Muscle layer of duodenum (tissue), 2 donors: ENCODE measurements around the gene ZBTB38.

Experiments used
- H3K27ac ChIP-seq: one replicate; pipeline ENCODE4 v1.7.0; 2013; ENCODE audit warnings: mild to moderate bottlenecking, low read length
- H3K27me3 ChIP-seq: one replicate; pipeline ENCODE4 v1.7.0; 2013; ENCODE audit warnings: low read depth, mild to moderate bottlenecking, control low read depth, low read length
- H3K36me3 ChIP-seq, 2 donors: one replicate each; pipeline ENCODE4 v1.7.0; 2013; ENCODE audit warnings: low read length in 2 of 2, control low read depth in 1 of 2, mild to moderate bottlenecking in 1 of 2; ENCODE audit not compliant: insufficient read depth in 2 of 2, control insufficient read depth in 1 of 2
- H3K4me1 ChIP-seq, 2 donors: one replicate each; pipeline ENCODE4 v1.7.0; 2013; ENCODE audit warnings: low read length in 2 of 2, mild to moderate bottlenecking in 2 of 2, control low read depth in 1 of 2, moderate library complexity in 1 of 2; ENCODE audit not compliant: insufficient read depth in 2 of 2, control insufficient read depth in 1 of 2
- H3K4me3 ChIP-seq, 2 donors: one replicate each; pipeline ENCODE4 v1.7.0; 2013; ENCODE audit warnings: low read length in 2 of 2, low read depth in 1 of 2, mild to moderate bottlenecking in 1 of 2
- H3K9me3 ChIP-seq, 2 donors: one replicate each; pipeline ENCODE4 v1.7.0; 2013; ENCODE audit warnings: low read length in 2 of 2, control low read depth in 1 of 2, mild to moderate bottlenecking in 1 of 2; ENCODE audit not compliant: control insufficient read depth in 1 of 2
- donor health status: healthy.

Gene ZBTB38

DNA sequence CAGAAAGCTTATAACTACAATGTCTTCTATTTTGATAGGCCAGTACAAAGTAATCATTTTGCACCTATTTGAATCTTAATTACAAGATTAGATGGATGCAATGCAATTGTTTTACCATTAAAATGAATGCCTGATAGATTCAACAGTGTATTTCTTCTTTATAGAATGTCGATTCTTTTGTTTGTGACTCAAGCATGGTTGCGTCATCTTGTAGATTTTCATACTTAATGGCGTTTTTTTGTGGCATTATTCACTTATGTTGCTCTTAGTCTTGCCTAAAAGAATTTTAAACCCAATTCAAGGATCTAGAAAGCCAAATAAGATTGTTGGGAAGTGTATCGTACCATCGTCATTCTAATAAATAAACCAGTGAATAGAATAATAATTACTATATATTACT lies 21.4 kb downstream of the ZBTB38 start:
- no peaks in the 10 kb centered on the region for H3K36me3 ChIP-seq
- H3K27me3 ChIP-seq = no peaks in the 10 kb centered on the region
- no peak overlapping the region for H3K27ac ChIP-seq
- H3K9me3 ChIP-seq = no peaks in the 10 kb centered on the region
- H3K4me3 ChIP-seq = no peak overlapping the region
- H3K4me1 ChIP-seq = peaks cover 0 to 12% of the 10 kb centered on the region in 2 donors

DNA sequence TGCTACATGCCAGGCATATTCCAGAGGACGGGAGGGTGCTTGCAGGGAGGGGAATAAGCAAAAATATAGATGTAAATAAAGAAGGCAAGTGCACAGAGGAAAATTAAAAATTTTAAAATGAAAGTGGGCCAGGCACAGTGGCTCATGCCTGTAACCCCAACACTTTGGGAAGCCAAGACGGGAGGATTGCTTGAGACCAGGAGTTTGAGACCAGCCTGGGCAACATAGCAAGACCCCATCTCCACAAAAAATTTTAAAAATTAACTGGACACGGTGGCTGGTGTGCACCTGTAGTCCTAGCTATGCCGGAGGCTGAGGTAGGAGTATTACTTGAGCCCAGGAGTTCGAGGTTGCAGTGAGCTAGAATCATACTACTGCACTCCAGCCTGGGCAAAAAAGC lies 22.4 kb downstream of the ZBTB38 start:
- no peaks in the 10 kb centered on the region for H3K9me3 ChIP-seq
- H3K27me3 ChIP-seq = no peaks in the 10 kb centered on the region
- H3K4me3 ChIP-seq = no peak overlapping the region
- no peaks in the 10 kb centered on the region for H3K36me3 ChIP-seq
- H3K27ac ChIP-seq = no peak overlapping the region
- H3K4me1 ChIP-seq = peaks cover 0 to 6% of the 10 kb centered on the region in 2 donors

DNA sequence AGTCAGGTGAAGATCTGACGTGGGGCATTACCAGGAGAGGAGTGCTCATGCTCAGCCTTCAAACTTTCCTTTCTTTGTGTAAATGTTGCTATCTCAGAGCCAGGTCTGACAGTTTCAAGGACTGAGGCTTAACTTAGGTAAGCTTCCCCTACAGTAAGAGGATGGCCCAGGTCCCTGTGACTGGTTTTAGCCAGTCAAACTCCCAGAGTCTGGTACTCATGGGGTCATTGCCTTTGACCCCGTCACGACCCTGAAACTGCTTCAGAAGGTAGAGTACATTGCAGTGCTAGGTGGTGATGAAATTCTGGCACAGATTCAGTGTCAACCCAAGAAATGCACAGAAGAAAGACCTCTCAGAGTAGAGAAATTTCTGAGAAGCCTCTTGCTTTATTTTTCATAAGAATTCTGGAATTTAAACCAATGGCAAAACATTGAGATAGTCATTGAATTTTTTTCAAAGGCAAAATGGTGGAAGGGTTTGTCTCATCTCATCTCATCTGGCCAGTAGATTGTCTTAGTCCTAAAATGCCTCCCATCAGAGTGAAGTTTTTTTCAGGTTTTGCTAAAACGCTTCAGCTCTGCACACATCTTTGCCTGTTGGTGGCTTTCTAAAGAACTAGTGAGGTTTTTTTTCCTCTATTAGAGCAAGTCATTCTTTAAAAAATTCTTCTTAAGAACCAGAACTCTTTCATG lies 23.1 kb downstream of the ZBTB38 start:
- H3K27ac ChIP-seq = no peak overlapping the region
- H3K27me3 ChIP-seq = no peaks in the 10 kb centered on the region
- peaks cover 0 to 4% of the 10 kb centered on the region in 2 donors for H3K4me1 ChIP-seq
- peaks cover 0 to 3% of the 10 kb centered on the region in 2 donors for H3K36me3 ChIP-seq
- no peak overlapping the region for H3K4me3 ChIP-seq
- H3K9me3 ChIP-seq = peaks cover 0 to 4% of the 10 kb centered on the region in 2 donors

DNA sequence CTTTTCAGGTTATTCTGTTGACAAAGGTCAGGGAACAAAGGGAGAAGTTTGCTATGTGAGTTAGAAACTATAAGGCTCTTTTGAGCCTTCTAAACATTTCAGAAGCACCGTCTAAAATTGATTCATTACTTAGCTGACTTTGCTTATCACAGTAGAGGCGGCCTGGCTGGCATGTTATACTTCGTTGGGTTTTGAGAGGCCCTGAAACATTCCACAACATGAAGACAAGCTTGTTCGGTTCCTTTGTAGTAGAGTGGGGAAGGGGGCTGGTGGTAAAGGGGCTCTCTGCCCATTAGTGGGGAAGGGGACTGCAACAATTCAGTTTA lies 23.6 kb downstream of the ZBTB38 start:
- Histone ChIP-seq H3K9me3 (peaks cover 0 to 9% of the 10 kb centered on the region in 2 donors), H3K27me3 (no peaks in the 10 kb centered on the region), H3K36me3 (peaks cover 0 to 9% of the 10 kb centered on the region in 2 donors), H3K27ac (no peak overlapping the region), H3K4me3 (no peak overlapping the region), H3K4me1 (peaks cover 0 to 4% of the 10 kb centered on the region in 2 donors)

DNA sequence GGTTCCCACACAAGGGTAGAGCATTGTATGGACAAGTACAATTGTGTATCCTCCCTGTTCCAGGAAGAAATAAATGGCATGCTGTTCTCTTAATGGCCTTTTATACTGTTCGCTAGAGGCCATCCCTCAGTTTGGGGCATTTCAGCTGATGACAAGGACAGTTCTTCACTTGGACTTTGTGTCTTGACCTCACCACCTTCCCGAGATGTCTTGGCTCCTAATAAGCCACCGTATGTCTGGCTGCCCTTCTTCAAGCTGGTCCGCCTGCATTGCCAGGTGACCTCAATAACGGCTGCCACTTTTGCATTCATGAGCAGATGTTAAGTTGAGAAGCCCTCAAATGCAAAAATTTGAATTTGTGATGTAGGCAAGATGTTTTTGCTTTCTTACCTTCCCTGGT lies 24.1 kb downstream of the ZBTB38 start:
- Histone ChIP-seq H3K36me3 (peaks cover 0 to 12% of the 10 kb centered on the region in 2 donors), H3K4me3 (no peak overlapping the region), H3K9me3 (peaks cover 0 to 10% of the 10 kb centered on the region in 2 donors), H3K27me3 (no peaks in the 10 kb centered on the region), H3K27ac (no peak overlapping the region), H3K4me1 (peaks cover 0 to 4% of the 10 kb centered on the region in 2 donors)

DNA sequence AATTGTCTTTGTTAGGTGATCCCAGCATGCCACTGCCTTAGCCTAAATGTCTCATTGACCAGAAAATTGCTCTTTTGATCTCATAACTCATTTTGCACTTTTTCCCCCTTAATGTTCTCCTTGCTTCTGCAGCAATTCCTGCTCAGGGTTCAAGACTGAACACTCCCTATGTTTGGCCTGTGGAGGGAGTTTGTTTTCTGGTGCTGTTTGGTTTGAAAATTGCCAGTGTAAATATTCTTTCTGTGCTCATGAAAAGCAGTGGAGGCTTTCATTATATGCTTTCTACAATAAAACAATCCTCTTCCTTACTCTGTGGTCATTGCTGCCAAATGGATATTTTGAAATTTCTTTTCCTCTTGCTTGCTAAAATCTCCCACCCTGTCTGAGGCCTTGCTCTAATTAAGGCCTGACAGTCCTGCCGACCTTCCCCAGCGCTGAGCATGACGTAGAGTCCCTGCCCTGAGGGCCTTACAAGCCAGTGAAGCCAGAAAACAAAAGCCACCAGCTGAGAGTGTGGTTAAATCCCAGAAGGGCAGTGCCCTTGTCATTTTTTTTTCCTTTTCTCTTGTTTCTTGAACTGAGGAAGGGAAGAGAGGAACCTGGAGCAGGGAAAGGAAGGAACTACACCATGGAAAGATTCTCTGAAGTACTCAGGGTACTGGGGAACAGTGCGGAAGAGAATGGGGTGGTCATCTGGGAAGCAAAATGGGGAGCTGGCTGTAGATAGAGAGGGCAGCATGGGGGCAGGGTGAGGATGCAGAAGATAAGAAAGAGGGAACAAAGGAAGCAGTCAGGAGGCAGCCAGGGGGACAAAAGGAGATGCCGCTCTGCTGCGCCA lies 24.8 kb downstream of the ZBTB38 start:
- Histone ChIP-seq H3K4me3 (no peak overlapping the region), H3K36me3 (peaks cover 0 to 12% of the 10 kb centered on the region in 2 donors), H3K27ac (no peak overlapping the region), H3K27me3 (no peaks in the 10 kb centered on the region), H3K9me3 (peaks cover 0 to 10% of the 10 kb centered on the region in 2 donors), H3K4me1 (peaks cover 0 to 4% of the 10 kb centered on the region in 2 donors)

DNA sequence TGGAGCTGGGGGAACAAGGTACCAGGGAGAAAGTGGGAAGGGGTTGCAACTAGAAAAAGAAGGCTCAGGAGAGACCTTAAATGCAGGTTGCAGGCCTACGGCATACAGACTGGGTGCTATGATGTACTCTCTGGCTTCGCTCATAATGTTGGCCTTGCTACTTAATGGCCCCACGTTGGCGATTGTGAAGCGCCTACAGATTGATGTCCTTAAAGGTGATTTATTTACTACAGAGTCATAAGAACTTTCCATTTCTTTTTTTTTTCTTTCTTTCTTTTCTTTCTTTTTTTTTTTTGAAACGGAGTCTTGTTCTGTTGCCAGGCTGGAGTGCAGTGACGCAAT lies 25.4 kb downstream of the ZBTB38 start:
- H3K9me3 ChIP-seq = peaks cover 0 to 10% of the 10 kb centered on the region in 2 donors
- no peaks in the 10 kb centered on the region for H3K27me3 ChIP-seq
- H3K36me3 ChIP-seq = peaks cover 0 to 12% of the 10 kb centered on the region in 2 donors
- no peak overlapping the region for H3K4me3 ChIP-seq
- no peak overlapping the region for H3K27ac ChIP-seq
- peaks cover 0 to 2% of the 10 kb centered on the region in 2 donors for H3K4me1 ChIP-seq

DNA sequence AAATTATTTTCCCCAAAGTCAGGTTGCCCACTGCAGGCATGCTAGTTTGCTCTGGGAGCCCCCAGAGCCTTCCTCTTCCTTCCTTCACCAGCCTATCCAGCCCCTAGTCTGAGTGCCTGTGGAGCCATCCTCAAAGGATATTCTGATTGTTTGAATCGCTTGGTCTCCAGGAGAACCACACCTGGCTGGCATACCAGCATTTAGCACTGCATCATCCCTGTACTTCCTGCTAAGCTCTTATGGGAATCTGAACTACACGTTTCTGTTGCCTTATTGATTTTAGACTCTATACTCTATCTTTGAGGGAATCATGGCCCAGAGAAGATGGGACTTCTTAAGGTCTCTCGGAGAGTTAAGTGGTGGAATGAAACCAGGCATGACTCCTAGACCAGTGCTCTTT lies 26.3 kb downstream of the ZBTB38 start:
- no peaks in the 10 kb centered on the region for H3K27me3 ChIP-seq
- H3K4me3 ChIP-seq = no peak overlapping the region

DNA sequence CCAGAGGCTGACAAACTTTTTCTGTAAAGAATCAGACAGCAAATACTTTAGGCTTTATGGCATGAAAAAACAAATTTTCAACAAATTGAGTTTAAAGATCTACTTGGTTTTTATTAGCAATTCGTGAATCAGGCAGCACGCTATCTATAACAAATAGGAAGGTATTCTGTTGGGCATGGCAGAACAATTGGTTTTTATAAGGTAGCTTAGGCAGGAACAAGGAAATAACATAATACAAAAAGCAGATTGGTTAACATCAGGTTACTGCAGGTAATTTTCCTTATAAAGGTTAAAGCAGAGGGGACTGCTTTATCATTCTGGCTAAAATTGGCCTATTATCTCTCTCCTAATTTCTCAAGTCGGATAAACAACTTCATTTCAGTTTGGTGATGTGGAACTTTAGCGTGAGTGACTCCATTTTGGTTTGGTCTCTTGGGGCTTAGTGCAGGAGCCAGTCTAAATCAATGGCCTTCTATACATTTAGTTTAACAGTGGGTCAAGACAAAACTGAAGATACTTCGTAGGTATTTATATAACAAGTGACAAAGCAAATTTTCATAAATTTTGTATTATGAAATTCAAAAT lies 26.8 kb downstream of the ZBTB38 start:
- H3K4me1 ChIP-seq = peaks cover 7 to 11% of the 10 kb centered on the region in 2 donors
- no peak overlapping the region for H3K27ac ChIP-seq
- peaks cover 0 to 10% of the 10 kb centered on the region in 2 donors for H3K9me3 ChIP-seq
- no peaks in the 10 kb centered on the region for H3K27me3 ChIP-seq
- H3K4me3 ChIP-seq = no peak overlapping the region
- peaks cover 0 to 12% of the 10 kb centered on the region in 2 donors for H3K36me3 ChIP-seq

More for the DNA sequence above, 26.3 kb downstream of the ZBTB38 start:
- Histone ChIP-seq H3K27ac (no peak overlapping the region), H3K36me3 (peaks cover 0 to 12% of the 10 kb centered on the region in 2 donors), H3K4me1 (peaks cover 5 to 6% of the 10 kb centered on the region in 2 donors), H3K9me3 (peaks cover 0 to 10% of the 10 kb centered on the region in 2 donors)

DNA sequence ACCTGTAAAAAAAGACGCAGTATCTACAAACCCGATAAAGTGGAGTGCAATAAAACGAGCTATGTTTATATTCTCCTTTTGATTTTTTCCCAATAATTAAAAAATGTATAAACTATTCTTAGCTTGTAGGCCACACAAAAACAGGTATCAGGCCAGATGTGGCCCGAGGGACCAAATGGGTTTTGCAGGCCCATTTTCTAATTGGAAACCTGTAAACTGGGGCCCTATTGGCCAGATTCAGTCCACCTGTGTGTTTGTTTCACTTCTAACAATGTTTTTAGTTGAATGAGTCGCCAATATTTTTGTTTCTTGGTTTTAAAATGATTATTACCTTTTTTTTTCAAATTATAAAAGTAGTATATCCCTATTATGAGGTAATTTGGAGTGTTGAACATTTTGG lies 29.7 kb downstream of the ZBTB38 start:
- Histone ChIP-seq H3K4me3 (no peak overlapping the region), H3K27me3 (no peaks in the 10 kb centered on the region), H3K27ac (no peak overlapping the region), H3K36me3 (peaks cover 0 to 12% of the 10 kb centered on the region in 2 donors), H3K4me1 (peaks cover 18 to 26% of the 10 kb centered on the region in 2 donors), H3K9me3 (peaks cover 0 to 10% of the 10 kb centered on the region in 2 donors)

DNA sequence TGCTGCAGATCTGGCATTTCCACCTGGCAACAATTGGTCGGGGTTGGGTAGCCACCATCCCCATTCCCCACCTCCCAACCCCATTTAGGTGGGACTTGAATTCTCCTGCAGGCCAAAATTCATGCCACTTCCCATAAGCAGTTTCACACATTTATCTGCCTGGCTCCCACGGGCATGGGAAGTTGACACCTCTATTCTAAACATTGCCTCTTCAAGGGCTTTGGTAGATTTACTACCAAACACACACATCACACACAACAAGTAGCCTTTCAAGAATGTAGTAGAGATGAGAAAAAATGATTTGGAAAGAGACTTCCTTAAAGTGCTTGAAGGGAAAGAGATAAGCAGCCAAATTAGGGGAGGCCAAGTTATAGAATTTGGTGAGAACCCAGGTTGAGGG lies 30.9 kb downstream of the ZBTB38 start:
- peaks cover 21 to 31% of the 10 kb centered on the region in 2 donors for H3K4me1 ChIP-seq
- H3K4me3 ChIP-seq = no peak overlapping the region
- H3K9me3 ChIP-seq = peaks cover 0 to 10% of the 10 kb centered on the region in 2 donors
- H3K27me3 ChIP-seq = no peaks in the 10 kb centered on the region
- H3K36me3 ChIP-seq = peaks cover 3 to 17% of the 10 kb centered on the region in 2 donors
- H3K27ac ChIP-seq = peak overlapping the region; percentile 93
